Measurements from ENCODE around the gene WDR1.

DNA sequence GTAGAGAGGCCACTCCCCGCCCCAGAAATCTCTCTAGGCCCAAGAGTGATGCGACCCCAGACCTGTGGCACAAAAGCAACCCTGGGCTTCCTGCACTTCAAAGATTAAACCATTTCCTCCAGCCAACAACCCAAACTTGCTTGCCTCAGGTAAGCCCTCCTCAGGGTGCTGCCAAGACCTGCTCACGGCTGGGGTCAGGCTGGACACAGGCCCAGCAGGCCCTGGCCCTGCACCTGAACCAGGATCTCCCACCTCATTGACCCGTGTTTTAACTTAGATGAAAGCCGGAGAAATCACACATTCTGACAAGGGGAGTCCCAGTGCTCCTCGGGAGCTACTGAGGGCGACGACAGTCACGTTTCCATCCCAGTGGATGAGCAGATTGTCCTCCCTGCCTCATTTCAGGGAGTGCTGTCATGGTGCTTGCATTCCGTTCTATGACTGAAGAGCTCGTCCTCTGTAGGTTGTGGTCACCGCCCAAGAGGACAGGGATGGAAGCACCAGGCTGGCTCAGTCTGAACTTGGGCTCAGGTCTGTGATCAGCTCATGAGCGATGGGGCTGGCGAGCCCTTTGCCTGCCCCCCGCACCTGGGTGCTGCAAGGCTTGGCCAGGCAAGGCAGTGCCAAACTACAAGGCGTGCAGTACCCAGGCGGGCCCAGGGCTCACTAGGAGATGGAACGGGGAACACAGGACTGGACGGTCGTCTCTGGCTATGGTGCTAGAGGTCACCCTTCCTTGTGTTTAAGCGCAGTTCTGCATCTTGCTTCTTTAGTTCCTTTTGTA, 25.9 kb downstream of the WDR1 start:
- TF ChIP-seq, protein P1, sequence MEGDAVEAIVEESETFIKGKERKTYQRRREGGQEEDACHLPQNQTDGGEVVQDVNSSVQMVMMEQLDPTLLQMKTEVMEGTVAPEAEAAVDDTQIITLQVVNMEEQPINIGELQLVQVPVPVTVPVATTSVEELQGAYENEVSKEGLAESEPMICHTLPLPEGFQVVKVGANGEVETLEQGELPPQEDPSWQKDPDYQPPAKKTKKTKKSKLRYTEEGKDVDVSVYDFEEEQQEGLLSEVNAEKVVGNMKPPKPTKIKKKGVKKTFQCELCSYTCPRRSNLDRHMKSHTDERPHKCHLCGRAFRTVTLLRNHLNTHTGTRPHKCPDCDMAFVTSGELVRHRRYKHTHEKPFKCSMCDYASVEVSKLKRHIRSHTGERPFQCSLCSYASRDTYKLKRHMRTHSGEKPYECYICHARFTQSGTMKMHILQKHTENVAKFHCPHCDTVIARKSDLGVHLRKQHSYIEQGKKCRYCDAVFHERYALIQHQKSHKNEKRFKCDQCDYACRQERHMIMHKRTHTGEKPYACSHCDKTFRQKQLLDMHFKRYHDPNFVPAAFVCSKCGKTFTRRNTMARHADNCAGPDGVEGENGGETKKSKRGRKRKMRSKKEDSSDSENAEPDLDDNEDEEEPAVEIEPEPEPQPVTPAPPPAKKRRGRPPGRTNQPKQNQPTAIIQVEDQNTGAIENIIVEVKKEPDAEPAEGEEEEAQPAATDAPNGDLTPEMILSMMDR (IDR thresholded peaks at IDR 0.05) = no peak
- no peak for TF ChIP-seq NFIC (IDR thresholded peaks at IDR 0.05; ENCODE audit: borderline replicate concordance)
- TF ChIP-seq TAF1 (IDR thresholded peaks at IDR 0.05; ENCODE audit: borderline replicate concordance, low read depth, low read length) = no peak
- no peak for TF ChIP-seq FOXM1 (IDR thresholded peaks at IDR 0.05; ENCODE audit: low read depth)
- TF ChIP-seq JUND (IDR thresholded peaks at IDR 0.05) = no peak
- TF ChIP-seq YY1 (IDR thresholded peaks at IDR 0.05; ENCODE audit: low read depth) = no peak
- TF ChIP-seq GABPA (IDR thresholded peaks at IDR 0.05; ENCODE audit: low read depth) = no peak
- TF ChIP-seq, protein P2, sequence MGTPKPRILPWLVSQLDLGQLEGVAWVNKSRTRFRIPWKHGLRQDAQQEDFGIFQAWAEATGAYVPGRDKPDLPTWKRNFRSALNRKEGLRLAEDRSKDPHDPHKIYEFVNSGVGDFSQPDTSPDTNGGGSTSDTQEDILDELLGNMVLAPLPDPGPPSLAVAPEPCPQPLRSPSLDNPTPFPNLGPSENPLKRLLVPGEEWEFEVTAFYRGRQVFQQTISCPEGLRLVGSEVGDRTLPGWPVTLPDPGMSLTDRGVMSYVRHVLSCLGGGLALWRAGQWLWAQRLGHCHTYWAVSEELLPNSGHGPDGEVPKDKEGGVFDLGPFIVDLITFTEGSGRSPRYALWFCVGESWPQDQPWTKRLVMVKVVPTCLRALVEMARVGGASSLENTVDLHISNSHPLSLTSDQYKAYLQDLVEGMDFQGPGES (IDR thresholded peaks at IDR 0.05; ENCODE audit: low read depth, low read length) = no peak
- TF ChIP-seq EZH2phosphoT487 (IDR thresholded peaks at IDR 0.05; ENCODE audit: borderline replicate concordance, low read depth) = no peak
- no peak for TF ChIP-seq SMC3 (IDR thresholded peaks at IDR 0.05; ENCODE audit: low read depth, low read length)
- no peak for TF ChIP-seq FOSL2 (IDR thresholded peaks at IDR 0.05; ENCODE audit: borderline replicate concordance, low read depth)
- TF ChIP-seq GATA2 (CRISPR knock-in tag; IDR thresholded peaks at IDR 0.05) = no peak

Data from SK-N-SH (cell line).